ENCODE data around the gene TPSAB1. TPM values are rescaled to one million over a fixed set of nuclear protein-coding genes. Genes with fewer than 3 reads are reported as not detected.
"Not testable (repeated sequence)": the region's sequence is repeated elsewhere in the genome, so short reads cannot be mapped to it uniquely, and the experiment has no call there.

Gene TPSAB1
- total and polyA plus RNA-seq, 3 experiments from 2014 or later, result not detected

DNA sequence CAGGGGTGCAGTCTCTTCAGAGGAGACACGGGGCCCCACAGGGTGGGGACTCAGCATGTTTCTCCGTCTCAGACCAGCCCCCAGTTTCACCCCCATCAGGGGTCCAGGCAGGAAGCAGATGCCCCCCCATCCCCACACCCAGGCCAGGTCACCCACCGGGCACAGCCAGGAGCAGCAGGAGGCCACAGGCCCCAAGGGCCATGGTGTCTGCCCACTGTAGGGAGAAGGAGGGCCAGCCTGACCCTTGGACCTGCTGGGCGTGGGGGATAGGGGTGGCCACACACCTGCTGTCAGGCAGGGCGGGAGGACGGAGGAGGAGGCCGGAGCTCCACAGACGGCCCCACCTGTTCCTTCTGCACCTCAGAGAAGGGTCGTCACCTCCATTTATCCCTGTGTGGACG lies 15.5 kb upstream of the TPSAB1 start, which contains the start of gene TPSG1:
TPSG1 (minus strand) TSS at position 218 of the 401 bp plus-strand sequence; CDS start at position 202, 16 bp downstream.
- CTCF ChIA-PET, result no interaction called here

DNA sequence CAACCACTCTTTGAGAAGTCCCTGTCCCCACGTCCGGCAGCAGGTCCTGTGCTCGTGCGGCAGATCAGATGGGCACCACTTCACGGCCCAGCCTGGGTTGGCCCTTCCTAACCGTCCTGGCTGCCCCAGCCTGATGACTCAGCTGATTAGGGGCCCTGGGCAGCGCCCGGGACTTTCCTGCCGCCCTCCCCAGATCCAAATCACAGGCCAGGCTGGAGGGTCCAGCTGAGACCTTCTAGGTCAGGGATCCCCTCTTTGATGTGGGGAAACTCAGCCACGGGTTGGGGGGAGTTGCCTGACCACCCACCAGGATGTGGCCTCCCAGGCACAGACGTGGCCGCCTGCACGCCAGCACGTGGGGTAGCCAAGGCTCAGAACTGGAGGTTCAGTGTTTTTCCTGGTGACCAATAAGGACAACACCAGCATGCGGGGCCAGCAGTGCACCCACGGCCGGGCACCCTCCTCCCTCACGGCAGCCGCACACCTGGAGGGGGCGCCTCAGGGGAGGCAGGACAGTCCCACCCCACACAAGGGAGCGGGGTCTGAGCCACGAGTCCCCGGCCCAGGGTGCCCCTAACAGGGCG lies 14.7 kb upstream of the TPSAB1 start:
- H3K4me3 Mint-ChIP-seq; H3K27me3 Mint-ChIP-seq; H3K9me3 Mint-ChIP-seq; H3K27ac Mint-ChIP-seq; H3K4me3 ChIP-seq (ENCODE audit: low read length); H3K36me3 Mint-ChIP-seq; H3K4me1 Mint-ChIP-seq; H3K9me3 ChIP-seq (ENCODE audit: low read length); CTCF ChIA-PET; DNase-seq; H3K4me1 ChIP-seq (ENCODE audit: insufficient read depth, low read length); H3K36me3 ChIP-seq (ENCODE audit: insufficient read depth, low read length); H3K27me3 ChIP-seq (ENCODE audit: insufficient read depth, low read length, poor library complexity, severe bottlenecking); H3K27ac ChIP-seq (ENCODE audit: low read depth, low read length); POLR2A ChIA-PET: not testable (repeated sequence)

More for the DNA sequence above, 15.5 kb upstream of the TPSAB1 start, which contains the start of gene TPSG1:
- Histone ChIP-seq H3K4me1 (ENCODE audit: insufficient read depth, low read length) (no peaks in the 10 kb centered on the region), H3K36me3 (ENCODE audit: insufficient read depth, low read length) (no peaks in the 10 kb centered on the region), H3K9me3 (ENCODE audit: low read length) (no peaks in the 10 kb centered on the region), H3K27ac (ENCODE audit: low read depth, low read length) (no peak within 1 kb of the TSS), H3K27me3 (ENCODE audit: insufficient read depth, low read length, poor library complexity, severe bottlenecking) (no peaks in the 10 kb centered on the region), H3K4me3 (ENCODE audit: low read length) (no peak within 1 kb of the TSS)
- no peaks in the 10 kb centered on the region for H3K36me3 Mint-ChIP-seq
- no peaks in the 10 kb centered on the region for H3K4me1 Mint-ChIP-seq
- peaks cover 3 to 4% of the 10 kb centered on the region in 2 donors for H3K27me3 Mint-ChIP-seq
- H3K9me3 Mint-ChIP-seq, result no peaks in the 10 kb centered on the region
- POLR2A ChIA-PET, result no interaction called here
- DNase-seq, result no peak
- no peak within 1 kb of the TSS for H3K27ac Mint-ChIP-seq
- H3K4me3 Mint-ChIP-seq, result no peak within 1 kb of the TSS

DNA sequence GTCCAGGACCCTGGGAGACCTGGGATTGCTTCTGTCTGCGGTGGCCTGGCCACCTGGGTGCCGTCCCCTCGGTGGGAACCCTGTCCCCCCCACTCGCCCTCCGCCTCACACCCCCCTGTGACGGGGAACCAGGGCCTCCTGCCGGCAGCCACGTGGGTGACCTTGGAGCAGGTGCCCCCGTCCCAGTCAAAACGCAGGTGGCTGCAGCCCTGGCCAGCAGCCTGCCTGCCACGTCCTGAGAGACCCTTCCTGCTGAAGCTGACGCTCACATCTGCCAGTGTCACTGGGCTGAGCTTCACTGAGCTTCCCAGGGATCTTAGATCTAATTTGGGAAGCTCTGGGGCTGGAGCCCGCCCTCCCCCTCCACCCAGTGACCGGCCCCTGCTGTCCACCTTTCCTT lies 13.8 kb upstream of the TPSAB1 start:
- H3K27ac ChIP-seq (ENCODE audit: low read depth, low read length); H3K4me1 ChIP-seq (ENCODE audit: insufficient read depth, low read length); H3K36me3 ChIP-seq (ENCODE audit: insufficient read depth, low read length); H3K36me3 Mint-ChIP-seq; H3K4me3 ChIP-seq (ENCODE audit: low read length); H3K9me3 ChIP-seq (ENCODE audit: low read length); CTCF ChIA-PET; POLR2A ChIA-PET; H3K4me1 Mint-ChIP-seq; H3K27me3 Mint-ChIP-seq; H3K27me3 ChIP-seq (ENCODE audit: insufficient read depth, low read length, poor library complexity, severe bottlenecking); H3K9me3 Mint-ChIP-seq; DNase-seq; H3K27ac Mint-ChIP-seq: not testable (repeated sequence)
- peak overlapping the region in 1 of 7 donors; percentile 68 for H3K4me3 Mint-ChIP-seq

DNA sequence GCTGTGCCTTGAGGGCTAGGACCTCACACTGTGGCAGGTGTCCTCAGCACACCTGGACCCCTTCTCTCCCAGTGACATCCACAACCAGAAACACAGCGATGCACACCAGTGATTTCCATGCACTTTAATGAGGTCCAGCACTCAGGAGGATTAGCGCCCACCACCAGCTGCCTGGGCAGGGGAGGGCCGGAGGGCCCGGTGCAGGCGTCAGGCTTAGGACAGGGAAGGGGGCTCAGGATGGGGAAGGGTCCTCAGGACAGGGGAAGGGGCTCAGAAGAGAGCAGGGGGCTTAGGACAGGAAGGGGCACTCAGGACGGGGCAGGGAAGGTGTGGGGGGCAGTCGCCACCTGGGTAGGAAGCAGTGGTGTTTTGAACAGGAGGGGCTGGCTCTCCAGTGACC lies 12.3 kb upstream of the TPSAB1 start:
- H3K4me3 ChIP-seq (ENCODE audit: low read length); DNase-seq; H3K9me3 ChIP-seq (ENCODE audit: low read length); H3K27me3 Mint-ChIP-seq; H3K27ac Mint-ChIP-seq; H3K4me1 Mint-ChIP-seq; H3K9me3 Mint-ChIP-seq; H3K27me3 ChIP-seq (ENCODE audit: insufficient read depth, low read length, poor library complexity, severe bottlenecking); H3K36me3 ChIP-seq (ENCODE audit: insufficient read depth, low read length); H3K27ac ChIP-seq (ENCODE audit: low read depth, low read length); H3K4me1 ChIP-seq (ENCODE audit: insufficient read depth, low read length); CTCF ChIA-PET; H3K36me3 Mint-ChIP-seq; H3K4me3 Mint-ChIP-seq; POLR2A ChIA-PET: not testable (repeated sequence)

DNA sequence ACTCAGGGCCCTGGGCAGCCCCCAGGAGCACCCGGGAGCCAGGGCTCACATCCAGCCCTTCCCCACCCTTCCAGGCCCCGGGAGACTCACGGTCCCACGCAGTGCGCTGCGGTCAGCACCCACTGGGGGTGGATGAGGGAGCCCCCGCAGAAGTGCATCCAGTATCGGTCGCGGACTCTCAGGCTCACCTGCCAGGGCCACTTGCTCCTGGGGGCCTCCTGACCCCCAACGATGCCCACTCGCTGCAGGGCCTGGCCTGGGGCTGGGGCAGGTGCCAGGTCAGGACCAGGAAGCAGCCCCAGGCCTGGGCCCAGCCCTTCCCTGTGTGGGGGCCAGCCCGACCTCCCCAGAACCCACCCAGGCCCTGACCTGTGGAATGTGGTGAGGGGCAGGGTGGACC lies 11.0 kb upstream of the TPSAB1 start:
- POLR2A ChIA-PET; CTCF ChIA-PET; H3K36me3 ChIP-seq (ENCODE audit: insufficient read depth, low read length); DNase-seq; H3K36me3 Mint-ChIP-seq; H3K27me3 ChIP-seq (ENCODE audit: insufficient read depth, low read length, poor library complexity, severe bottlenecking); H3K4me1 ChIP-seq (ENCODE audit: insufficient read depth, low read length); H3K4me1 Mint-ChIP-seq; H3K4me3 ChIP-seq (ENCODE audit: low read length); H3K27ac ChIP-seq (ENCODE audit: low read depth, low read length); H3K27ac Mint-ChIP-seq; H3K4me3 Mint-ChIP-seq; H3K9me3 ChIP-seq (ENCODE audit: low read length); H3K9me3 Mint-ChIP-seq; H3K27me3 Mint-ChIP-seq: not testable (repeated sequence)

DNA sequence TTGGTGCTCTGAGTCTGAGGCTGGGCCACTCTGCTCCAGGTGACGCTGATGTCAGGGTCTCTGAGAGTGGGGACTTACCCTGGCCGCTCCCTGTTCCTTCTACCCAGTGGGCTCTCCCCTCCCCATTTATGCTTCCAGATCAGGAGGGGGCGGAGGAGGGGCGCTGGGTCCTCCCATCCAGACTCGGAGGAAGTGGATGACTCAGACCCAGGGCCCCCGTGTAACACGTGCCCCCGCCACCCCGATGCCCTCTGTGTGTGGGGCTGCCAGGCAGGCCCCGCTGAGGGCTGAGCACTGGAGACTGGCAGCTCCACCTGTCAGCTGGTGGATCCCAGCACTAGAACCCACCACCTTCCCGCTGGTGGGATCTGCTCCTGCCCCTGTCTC lies 10.4 kb upstream of the TPSAB1 start, which contains the start of gene TPSB2:
TPSB2 (minus strand) TSS at position 101 of the 387 bp plus-strand sequence. CDS start 233 bp downstream, outside the sequence.
- H3K27me3 Mint-ChIP-seq; H3K4me1 Mint-ChIP-seq; DNase-seq; H3K36me3 ChIP-seq (ENCODE audit: insufficient read depth, low read length); H3K9me3 ChIP-seq (ENCODE audit: low read length); H3K4me3 ChIP-seq (ENCODE audit: low read length); H3K36me3 Mint-ChIP-seq; H3K9me3 Mint-ChIP-seq; CTCF ChIA-PET; H3K27ac Mint-ChIP-seq; H3K4me3 Mint-ChIP-seq; H3K27ac ChIP-seq (ENCODE audit: low read depth, low read length); H3K4me1 ChIP-seq (ENCODE audit: insufficient read depth, low read length); H3K27me3 ChIP-seq (ENCODE audit: insufficient read depth, low read length, poor library complexity, severe bottlenecking); POLR2A ChIA-PET: not testable (repeated sequence)

DNA sequence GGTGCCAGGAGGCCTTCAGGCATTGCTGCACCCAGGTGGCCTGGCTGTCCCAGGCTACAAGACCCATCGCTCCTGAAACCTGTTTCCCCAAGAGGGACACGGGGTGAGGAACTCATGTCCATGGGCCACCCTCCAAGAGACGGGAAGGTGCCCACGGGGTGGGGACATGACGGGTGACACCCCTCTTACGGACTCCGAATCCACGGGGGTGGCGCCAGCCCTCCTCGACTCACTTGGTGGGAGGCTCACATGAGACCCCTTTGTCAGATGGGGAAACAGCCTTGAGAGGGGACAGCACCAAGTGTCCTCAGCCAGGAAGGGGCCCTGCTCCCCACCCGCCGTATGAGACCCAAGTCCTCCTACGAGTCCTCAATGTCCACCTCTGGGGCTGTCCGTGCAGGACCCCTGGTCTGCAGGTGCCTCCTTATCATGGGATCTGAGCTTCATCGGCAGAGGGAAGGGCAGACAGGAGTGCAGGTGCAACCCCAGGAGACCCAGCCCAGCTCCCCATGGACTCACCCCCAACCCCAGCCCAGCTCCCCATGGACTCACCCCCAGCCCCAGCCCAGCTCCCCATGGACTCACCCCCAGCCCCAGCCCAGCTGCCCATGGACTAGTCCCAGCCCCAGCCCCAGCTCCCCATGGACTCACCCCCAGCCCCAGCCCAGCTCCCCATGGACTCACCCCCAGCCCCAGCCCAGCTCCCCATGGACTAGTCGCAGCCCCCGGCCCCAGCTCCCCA lies 9.9 kb upstream of the TPSAB1 start:
- H3K27me3 Mint-ChIP-seq; H3K4me3 ChIP-seq (ENCODE audit: low read length); H3K9me3 ChIP-seq (ENCODE audit: low read length); H3K4me1 Mint-ChIP-seq; H3K36me3 ChIP-seq (ENCODE audit: insufficient read depth, low read length); H3K9me3 Mint-ChIP-seq; H3K27ac Mint-ChIP-seq; H3K36me3 Mint-ChIP-seq; H3K27me3 ChIP-seq (ENCODE audit: insufficient read depth, low read length, poor library complexity, severe bottlenecking); H3K4me3 Mint-ChIP-seq; H3K4me1 ChIP-seq (ENCODE audit: insufficient read depth, low read length); CTCF ChIA-PET; H3K27ac ChIP-seq (ENCODE audit: low read depth, low read length); DNase-seq; POLR2A ChIA-PET: not testable (repeated sequence)

DNA sequence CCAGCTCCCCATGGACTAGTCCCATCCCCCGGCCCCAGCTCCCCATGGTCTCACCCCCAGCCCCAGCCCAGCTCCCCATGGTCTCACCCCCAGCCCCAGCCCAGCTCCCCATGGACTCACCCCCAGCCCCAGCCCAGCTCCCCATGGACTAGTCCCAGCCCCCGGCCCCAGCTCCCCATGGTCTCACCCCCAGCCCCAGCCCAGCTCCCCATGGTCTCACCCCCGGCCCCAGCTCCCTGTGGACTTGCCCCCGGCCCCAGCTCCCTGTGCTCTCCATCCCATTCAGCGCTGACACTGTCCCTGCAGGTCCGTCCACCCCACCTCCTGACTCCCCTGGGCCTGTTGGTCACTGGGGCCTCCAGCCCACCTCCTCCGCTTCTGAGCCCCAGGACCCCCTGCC lies 9.2 kb upstream of the TPSAB1 start:
- H3K27ac ChIP-seq (ENCODE audit: low read depth, low read length); H3K9me3 ChIP-seq (ENCODE audit: low read length); H3K27me3 ChIP-seq (ENCODE audit: insufficient read depth, low read length, poor library complexity, severe bottlenecking); H3K36me3 ChIP-seq (ENCODE audit: insufficient read depth, low read length); H3K27me3 Mint-ChIP-seq; H3K4me3 Mint-ChIP-seq; DNase-seq; H3K9me3 Mint-ChIP-seq; H3K27ac Mint-ChIP-seq; H3K4me1 ChIP-seq (ENCODE audit: insufficient read depth, low read length); CTCF ChIA-PET; H3K4me3 ChIP-seq (ENCODE audit: low read length); H3K4me1 Mint-ChIP-seq; POLR2A ChIA-PET; H3K36me3 Mint-ChIP-seq: not testable (repeated sequence)
